GM18507 (cell line): ENCODE measurements around the gene RBPJ.
"Not testable (repeated sequence)": the region's sequence is repeated elsewhere in the genome, so short reads cannot be mapped to it uniquely, and the experiment has no call there.

Source experiments
- DNase-seq: peaks from one replicate; pipeline ENCODE4 v3.0.0; 2011; ENCODE audit warnings: low read depth; ENCODE audit not compliant: insufficient read length; ENCODE audit errors: extremely low spot score
- FAIRE-seq: peaks from 2 replicates; lab custom pipeline; 2011; peaks lifted over from hg19 to GRCh38; lab: Jason Lieb, UNC

The RBPJ gene

DNA sequence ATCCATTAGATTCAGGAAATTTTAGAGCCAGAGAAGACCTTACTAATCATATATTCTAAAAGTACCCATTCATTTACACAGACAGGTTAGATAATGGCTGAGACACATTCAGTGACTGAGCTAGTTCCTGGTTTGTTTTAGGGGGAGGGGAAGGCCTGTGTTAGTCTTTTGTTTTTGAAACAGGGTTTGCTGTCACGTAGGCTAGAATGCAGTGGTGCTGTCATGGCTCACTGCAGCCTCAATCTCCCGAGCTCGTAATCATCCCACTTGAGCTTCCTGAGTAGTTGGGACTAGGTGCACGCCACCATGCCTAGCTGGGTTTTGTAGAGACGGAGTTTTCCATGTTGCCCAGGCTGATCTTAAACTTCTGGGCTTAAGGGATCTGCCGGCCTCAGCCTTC, 10.1 kb downstream of the RBPJ start:
- no peak for DNase-seq
- no peak for FAIRE-seq

GRCh38 chr4:26331380-26331950, 10.7 kb downstream of the RBPJ start:
- FAIRE-seq (no peak), DNase-seq (no peak)

DNA sequence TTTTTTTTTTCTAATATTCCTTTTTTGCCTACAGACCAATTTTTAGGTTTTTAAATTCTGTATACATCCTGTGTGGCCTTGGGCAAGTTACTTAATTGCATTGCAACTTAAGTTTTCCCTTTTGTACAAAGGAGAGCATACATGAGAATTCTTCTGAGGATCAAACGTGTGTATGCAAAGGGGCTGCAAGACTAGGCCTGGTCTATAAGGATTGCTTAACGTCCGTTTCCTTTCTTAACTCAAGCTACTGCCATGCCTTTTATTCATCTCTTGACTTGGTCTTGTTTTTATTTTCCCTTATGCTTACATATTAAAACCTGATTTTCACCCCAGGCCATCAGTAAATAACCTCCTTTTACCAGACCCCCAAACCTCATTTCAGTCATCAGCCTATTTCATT, 13.6 kb downstream of the RBPJ start:
- FAIRE-seq, result no peak

DNA sequence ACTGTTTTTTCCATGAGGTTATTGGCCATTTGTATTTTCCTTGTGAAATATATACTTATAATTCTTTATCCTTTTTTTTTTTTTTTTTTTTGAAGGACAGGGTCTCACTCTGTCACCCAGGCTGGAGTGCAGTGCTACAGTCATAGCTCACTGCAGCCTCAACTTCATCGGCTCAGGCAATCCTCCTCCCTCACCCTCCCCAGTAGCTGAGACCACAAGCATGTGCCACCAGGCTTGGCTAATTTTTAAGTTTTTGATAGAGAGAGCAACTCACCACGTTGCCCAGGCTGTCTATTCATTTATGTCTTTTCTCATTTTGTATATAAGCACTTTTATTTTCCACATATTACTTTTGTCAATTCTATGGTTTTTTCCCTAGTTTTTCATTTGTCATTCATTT, 16.8 kb downstream of the RBPJ start:
- no peak for DNase-seq
- no peak for FAIRE-seq

More for the DNA sequence above, 13.6 kb downstream of the RBPJ start:
- no peak for DNase-seq

- FAIRE-seq, result peak; percentile 18
- no peak for DNase-seq
Observed at GRCh38 chr4:26342328-26343037, 21.7 kb downstream of the RBPJ start.

GRCh38 chr4:26343038-26343398, 22.2 kb downstream of the RBPJ start:
- DNase-seq, result no peak

GRCh38 chr4:26344901-26345564, 24.2 kb downstream of the RBPJ start:
- DNase-seq (no peak), FAIRE-seq (no peak)

More at GRCh38 chr4:26343038-26343398, 22.2 kb downstream of the RBPJ start:
- peak; percentile 5 for FAIRE-seq

- DNase-seq, result no peak
- FAIRE-seq, result no peak
Observed at GRCh38 chr4:26345565-26345938, 24.7 kb downstream of the RBPJ start.

GRCh38 chr4:26346203-26346620, 25.4 kb downstream of the RBPJ start:
- DNase-seq (no peak), FAIRE-seq (peak; percentile 60)

DNA sequence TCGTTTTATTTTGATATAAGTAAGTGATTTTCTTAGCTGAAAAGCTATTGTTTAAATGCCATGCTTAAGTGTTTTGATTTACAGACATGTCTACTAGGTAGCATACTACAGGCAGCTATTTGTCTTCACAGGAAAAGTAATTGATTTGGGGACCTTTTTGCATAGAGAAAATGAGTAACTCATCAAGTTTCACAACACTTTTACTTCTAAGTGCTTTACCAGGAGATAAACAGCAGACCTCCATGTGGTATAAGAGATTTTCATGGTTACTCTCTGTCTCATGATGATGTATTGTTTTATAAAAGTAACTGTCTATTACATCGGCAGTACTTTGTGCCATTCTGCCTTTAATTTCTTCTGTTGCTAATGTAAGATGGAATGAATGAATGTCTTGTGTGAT, 28.7 kb downstream of the RBPJ start:
- DNase-seq (no peak), FAIRE-seq (no peak)

DNA sequence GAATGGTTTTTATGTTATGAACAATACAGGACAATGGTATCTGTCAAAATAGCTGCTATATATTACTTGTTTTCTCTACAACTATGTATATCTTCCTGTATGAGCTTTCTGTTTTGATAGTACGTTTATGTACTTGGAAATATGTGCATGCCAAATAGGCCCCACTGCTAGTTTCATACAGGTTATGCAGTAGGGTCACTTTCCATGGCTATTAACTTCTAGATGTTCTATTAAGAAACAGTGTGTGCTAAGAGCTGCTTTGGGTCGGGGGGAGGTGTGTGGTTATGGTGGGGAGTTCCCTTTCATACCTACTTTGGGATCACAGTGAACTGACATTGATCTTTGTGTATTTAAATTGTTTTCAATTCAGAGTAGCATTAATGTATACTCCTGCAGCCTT, 30.9 kb downstream of the RBPJ start:
- DNase-seq (no peak), FAIRE-seq (no peak)

DNA sequence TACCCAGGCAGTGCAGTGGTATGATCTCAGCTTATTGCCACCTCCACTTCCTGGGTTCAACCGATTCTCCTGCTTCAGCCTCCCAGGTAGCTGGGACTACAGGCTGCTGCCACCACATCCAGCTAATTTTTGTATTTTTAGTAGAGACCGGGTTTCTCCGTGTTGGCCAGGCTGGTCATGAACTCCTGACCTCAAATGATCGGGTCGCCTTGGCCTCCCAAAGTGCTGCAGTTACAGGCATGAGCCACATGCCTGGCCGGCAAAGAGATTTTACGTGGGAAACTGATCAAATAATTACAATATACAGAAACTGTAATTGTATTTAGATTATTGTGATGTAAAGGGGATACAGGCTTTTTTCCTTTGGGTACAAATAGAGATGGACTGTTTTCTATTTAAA, 33.7 kb downstream of the RBPJ start:
- FAIRE-seq (no peak), DNase-seq (no peak)

GRCh38 chr4:26355392-26356052, 34.7 kb downstream of the RBPJ start:
- FAIRE-seq (peak; percentile 63), DNase-seq (no peak)

DNA sequence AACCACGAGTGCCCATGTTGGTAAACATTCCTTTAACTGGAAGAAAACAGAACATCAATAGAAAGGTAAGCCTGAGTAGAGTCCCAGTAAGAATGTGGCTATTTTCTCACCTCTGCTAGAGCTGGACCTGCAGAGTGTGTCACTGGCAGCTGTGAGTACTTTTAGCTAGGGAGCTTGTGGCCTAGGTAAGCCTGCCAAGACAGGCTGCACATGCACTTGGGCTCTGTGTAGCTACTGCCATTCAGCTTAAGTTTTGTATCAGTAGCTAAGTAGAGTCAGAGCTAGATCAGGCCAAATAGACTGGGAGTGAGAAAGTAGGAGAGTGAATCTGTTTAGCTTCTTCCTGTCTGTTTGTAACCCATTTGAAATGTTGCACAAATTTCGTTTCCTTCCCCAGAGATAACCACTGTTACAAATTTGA, 35.3 kb downstream of the RBPJ start:
- peak; percentile 15 for FAIRE-seq

GRCh38 chr4:26359521-26359920, 38.7 kb downstream of the RBPJ start:
- FAIRE-seq, result peak; percentile 50
- not testable (repeated sequence) for DNase-seq

More for the DNA sequence above, 35.3 kb downstream of the RBPJ start:
- DNase-seq, result no peak

DNA sequence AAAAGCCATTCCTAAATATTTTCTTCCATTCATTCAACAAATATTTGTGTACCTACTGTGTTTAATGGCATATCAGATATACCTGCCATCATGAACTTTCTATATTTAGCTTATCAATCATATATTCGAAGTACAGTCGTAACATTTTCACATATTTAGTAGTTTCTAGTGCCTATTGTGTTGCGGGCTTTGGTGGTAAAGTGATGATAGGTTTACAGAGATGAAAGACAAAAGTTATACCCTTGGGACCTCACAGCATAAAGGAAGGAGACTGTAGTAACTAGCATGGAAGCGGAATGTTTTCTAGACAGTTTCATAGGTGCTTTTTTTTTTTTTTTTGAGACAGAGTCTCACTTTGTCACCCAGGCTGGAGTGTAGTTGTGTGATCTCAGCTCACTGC, 39.5 kb downstream of the RBPJ start:
- DNase-seq (no peak), FAIRE-seq (no peak)

- FAIRE-seq, result no peak
- no peak for DNase-seq
Observed at GRCh38 chr4:26360864-26361263, 40.0 kb downstream of the RBPJ start.

GRCh38 chr4:26361297-26361696, 40.5 kb downstream of the RBPJ start:
- FAIRE-seq (no peak), DNase-seq (no peak)

- no peak for DNase-seq
Observed at GRCh38 chr4:26362745-26363439, 42.1 kb downstream of the RBPJ start.

More at GRCh38 chr4:26362745-26363439, 42.1 kb downstream of the RBPJ start:
- no peak for FAIRE-seq
